HG02840 (cell line): ENCODE data around the gene GTF3A.

Source experiments
- ATAC-seq: cut with Tn5 transposase; IDR thresholded peaks from one replicate; pipeline ENCODE4 v1.9.1; 2021; ENCODE audit warnings: mild to moderate bottlenecking, moderate library complexity, moderate number of reproducible peaks; ENCODE audit not compliant: unreplicated experiment, low FRiP score

The GTF3A gene

DNA sequence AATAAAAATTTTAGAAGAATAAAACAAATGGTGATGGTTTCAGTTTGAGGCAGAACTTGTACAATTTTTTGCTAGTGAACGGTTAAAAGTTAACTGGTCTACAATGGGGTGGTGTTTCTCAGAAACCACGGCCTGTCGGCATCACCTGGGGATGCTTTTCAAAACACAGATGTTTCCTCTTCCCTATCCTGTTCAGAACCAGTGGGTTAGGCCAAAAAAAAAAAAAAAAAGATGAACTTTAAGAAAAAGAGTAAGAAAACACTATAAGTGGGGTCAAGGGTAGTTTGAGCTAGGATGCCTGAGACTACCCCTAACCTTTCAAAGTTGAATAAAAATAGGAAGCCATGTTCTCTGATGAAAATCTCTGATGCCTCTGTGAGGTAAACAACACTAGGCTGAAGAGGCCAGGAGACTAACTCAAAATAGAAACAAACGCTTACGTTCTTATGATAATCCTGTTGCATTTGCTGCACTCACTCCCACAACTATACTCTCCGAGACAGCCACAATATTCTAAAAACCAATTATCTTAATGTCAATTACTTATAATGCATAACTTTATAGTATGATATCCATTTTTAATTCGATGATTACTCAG is 22.7 kb downstream of the GTF3A start:
- no peak for ATAC-seq

DNA sequence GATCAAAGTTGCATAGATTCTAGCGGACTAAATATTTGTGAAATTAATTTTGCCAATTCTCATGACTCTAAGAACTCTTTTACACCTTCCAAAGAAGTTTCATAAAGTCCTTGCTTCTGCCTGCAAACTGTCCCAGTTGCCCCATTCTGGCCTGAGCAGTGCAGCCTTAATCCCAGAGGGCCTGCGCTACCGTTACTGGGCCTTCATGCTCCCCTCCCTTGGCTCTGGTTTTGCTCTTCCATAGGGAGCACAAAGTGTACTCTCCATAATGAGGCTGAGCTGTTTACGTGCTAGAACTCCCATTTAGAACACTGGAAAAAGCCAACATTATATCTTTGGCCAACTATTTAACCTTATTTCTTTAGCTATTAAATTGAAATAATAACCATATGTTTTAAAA is 23.9 kb downstream of the GTF3A start:
- ATAC-seq, result no peak

DNA sequence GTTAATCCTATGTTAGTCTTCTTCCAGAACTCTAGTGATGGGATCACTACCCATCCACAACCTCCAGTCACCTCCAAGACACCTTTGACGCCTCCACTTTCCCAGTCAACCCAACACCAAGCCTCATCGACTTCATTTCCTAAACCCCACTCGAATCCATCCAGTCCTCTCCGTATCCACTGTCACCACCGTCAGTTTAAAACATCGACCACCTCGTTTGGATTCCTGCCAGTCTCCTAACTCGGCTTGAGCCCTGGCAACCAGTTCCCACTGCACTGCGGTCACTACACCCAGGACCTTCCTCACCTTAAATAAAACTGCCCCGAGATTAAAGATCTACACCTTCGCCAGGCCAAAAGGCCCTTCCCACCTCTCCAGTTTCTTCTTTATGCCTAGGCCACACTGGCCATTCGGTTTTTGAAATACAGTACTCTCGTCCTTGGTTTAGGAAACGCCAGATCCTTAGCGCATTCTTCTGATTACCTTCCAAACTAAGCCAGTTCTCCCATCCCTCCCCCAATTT is 24.7 kb downstream of the GTF3A start:
- ATAC-seq, result no peak

DNA sequence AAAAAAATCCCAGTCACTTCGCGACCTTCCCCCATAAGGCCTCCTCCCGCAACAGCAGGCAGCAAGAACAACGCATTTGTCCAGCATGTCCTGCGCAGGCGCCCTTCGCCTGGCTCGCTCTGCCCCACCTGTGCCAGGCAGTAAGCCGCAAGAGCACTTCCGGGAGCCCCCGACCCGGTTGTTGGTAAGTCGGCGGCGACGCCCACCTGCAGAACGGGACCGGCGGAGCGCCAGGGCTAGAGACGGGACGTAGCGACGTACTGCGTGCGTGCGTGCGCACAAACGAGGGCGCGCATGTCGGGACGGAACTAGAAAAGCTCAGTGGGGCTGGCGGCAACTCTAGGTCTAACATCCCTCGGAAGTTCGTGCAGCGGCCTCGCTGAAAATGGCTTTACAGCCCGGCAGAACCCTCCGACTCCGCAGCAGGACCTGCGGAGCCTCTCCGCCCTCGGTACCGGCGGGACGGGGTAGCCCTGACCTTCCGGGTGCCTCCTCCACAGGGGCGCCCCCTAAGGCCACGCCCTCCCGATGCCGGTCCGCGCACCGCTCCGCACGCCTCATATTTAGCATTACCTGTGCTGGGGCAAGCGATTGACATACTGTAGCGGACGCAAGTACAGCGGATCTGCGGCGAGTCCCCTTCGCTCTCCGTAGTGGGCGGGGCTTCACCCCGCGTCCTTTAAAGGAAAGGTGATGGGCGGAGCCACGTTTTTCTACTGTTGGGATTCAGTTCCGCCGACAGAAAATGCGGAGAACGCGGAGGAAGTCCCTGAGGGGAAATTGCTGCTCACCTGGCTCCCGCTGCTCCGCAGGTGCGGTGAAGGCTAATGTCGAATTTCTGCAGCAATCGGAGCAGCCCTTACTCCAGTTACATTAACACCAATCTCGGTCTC is 25.8 kb downstream of the GTF3A start, which contains the start of gene MTIF3:
TSS of gene MTIF3 (minus strand) at position 629 of the 893 bp plus-strand sequence. CDS start 10,116 bp downstream, outside the sequence.
- ATAC-seq, result peak; percentile 84

DNA sequence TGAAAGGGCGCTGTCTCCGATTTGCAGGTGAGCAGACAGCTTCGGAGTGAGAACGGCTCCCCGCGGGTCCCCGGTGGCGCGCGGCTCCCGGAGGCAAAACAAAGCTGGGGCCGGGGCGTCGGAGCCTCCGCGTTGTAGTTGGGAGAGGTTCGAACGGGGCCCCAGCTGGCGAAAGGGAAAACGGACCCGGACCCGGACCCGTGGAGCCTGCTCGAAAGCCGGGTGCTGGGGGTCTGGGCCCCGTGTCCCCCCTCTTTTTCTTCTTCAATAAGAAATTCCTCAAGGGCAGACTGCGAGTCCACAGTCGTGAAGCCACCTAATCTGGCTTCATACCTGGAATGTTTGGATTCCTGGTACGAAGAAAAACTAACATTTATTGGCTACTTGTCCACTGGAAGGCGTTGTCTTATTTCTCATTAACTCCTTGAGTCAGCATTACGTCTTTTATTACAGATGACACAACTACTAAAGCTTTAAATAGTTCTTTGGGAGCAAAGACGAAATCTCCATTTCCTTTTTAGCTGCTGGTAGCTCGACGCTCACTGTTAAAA is 26.6 kb downstream of the GTF3A start:
- ATAC-seq, result no peak

DNA sequence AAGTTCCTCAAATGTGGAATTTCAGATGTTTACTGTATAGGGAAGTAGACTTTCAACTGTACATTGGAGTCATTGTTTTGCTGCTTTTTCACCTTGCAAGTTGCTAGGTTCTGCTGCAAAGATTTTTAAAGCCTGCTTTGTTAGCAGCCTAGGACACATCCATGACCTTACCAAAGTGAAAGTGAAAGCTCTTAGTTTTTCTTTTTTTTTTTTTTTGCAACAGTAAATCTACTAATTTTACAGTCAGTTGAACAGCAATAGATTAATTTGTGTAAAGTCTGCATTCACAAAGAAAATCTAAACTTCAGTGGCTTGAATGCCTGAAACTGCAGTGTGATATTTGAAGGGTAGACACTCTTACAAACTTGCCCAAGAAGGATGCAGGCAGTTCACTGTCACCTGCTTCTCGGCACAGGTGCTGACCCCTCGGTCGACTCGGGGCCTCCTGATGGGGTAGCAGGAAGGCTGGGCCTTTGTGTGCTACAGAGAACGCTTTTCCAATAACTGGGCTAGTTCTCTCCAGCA is 31.0 kb downstream of the GTF3A start:
- ATAC-seq, result no peak

DNA sequence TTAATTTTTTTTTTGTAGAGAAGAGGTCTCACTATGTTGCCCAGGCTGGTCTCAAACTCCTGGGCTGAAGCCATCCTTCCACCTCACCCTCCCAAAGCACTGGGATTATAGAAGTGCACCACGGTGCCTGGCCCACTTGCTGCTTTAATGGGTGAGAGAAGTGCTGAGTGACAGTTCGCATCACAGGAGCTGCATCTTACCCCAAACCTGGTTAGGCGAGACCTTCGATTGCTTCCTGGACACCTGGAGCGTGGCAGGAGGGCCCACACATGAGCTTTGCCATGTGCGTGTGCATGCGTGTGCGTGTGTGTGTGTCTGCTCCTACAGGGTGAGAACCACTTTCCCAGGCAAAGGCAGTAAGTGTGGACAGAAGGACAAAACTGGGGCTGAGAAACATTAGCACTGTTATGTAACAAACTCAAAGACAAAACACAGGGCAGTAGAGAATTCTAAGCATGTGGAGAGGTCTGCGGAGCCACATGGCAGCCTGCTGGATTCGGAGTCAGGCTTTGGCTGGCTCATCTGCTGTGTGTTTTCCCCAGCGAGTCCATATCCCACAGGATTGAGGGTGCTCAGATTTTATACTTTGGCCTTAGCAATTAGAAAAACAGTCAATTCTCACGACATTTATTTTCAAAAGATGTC is 37.6 kb downstream of the GTF3A start:
- no peak for ATAC-seq

DNA sequence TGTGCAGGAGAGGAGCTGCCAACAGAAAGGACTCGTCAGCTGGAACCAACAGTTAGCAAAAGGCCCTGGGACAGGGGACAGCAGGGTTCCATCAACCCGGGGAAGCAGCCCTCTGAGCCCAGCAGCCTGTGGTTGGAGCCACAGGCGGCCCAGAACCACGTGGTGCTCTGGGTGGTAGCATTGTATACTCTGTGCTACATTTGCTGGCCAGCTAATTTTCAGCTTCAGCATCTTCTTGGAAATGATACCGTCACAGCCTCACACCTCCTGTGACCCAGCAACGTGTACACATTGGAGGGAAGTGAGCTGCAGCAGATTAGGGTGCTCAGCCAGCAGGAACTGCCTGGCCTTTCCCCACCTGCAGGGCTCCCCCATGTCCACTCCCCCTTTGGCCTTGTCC is 39.1 kb downstream of the GTF3A start:
- no peak for ATAC-seq

DNA sequence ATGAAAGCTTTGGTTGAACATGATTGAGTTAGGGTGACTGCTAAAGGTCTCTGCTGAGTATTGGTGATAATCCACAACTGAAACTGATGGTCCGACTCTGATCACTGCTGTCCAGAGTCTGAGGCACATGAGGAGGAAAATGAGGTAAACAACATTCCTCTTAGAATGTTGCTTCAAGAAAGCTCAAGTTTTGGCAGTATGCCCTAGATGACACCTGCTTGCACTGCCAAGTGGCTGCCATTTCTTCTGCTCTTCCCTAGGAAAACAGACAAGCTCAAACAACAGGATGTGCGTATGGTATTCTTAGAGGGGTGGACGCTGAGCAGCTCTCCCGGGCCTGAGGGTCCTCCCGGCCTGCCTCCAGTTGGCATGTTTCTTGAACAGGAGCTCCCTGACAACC is 41.2 kb downstream of the GTF3A start:
- ATAC-seq, result no peak

DNA sequence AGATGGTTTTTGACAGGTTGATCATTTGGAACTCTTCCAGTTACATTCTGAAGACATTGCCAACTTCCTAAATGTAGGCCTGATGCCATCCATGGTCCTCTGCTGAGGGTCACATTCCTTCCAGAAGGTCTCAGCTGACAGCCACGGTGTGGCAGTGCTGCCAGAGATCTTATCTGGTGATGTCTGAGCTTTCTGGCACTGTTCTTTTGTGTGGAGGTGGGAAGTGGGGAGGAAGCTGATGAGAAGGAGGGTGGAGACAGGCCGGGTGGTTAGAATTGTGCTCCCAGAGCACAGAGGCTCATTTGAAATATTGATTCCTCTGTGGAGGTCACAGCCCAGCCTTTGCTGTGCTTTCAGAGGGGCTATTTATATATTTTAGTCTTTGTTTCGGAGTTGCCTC is 42.1 kb downstream of the GTF3A start:
- ATAC-seq, result no peak

DNA sequence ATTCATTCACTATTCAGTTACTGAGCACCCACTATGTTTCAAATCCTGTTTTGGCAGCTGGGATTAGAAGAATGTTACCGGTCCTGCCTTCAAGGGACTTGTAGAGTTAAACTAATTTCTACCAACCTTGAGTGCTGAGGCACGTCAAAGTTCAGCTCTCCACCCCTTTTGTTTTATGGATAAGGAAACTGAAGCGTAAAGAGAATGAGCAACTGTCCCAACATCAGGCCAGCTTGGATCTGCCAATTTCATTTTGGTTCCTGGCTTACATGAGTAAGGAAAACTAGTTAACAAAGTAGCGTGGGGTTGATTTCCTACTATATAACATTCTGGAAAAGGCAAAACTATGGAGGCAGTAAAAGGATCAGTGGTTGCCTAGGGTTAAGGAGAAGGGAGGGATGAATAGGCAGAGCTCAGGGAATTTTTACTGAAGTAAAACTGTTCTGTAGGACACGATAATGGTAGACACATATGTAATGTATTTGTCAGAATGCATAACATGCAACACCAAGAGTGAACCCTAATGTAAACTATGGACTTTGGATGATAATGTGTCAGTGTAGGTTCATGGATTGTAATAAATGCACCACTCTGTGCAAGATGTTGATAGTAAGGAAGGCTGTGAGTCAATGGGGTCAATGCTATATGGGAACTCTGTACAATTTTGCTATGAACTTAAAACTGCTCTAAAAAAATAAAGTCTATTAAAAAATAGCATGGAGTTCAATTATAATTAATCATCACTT is 45.8 kb downstream of the GTF3A start:
- no peak for ATAC-seq

DNA sequence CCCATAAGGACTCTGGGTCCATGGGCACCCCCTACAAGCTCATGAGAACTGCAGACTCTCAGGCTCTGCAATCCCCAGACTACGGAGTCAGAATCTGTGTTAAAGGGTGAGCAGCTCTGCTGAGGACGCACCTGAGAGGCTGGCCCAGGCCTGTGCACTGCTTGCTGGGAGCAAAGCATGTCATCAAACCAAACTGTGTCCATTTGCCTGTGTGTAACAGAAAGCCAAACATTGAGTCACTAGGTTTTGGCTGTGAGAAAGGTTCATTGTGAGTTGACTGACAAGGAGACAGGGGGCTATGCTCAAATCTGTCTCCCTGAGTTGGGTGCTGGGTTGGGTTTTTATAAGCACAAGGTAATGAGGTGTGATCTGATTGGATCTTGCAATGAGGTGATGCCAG is 48.0 kb downstream of the GTF3A start:
- ATAC-seq, result no peak

DNA sequence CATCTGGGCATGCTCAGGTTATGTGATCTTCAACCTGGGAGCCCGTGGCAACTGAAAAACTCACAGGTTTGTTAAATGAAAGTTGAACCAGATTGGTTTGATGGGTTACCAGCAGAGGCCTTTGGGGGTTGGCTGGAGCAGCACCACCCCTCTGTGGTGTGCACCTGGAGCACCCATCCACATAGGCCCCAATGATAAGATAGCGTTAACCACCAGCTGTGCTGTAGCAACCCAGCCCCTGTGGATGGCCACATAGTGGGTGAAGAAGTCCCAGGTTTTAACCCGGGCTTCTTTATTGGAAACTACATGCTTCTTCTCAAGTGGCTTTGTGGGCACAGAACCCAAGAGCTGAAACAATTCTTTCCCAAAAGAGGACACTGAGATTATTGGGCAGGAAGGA is 48.5 kb downstream of the GTF3A start:
- ATAC-seq, result no peak

DNA sequence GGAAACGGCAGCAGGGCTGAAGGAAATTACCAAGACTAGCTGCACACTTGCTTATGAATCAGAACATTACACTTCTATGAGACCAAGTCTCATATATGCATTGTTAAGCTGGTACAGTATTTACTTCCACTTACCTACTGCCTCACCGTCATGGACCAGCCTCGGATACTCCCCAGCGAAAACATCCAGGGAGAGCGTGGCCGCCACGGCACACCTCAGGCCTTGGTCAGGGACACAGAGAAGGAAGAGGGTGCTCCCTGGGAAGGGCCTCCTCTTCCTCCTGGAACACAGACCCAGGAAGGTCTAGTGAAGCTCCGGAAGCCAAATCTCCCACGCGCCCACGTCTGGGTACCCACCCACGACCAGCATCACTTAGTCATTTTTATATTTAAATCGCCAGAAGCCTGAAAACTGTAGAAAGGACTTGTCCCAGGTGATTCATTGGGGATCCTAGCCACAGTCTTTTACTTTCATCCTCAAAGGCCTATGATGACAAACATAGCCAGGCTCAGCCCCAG is 50.4 kb downstream of the GTF3A start:
- no peak for ATAC-seq

DNA sequence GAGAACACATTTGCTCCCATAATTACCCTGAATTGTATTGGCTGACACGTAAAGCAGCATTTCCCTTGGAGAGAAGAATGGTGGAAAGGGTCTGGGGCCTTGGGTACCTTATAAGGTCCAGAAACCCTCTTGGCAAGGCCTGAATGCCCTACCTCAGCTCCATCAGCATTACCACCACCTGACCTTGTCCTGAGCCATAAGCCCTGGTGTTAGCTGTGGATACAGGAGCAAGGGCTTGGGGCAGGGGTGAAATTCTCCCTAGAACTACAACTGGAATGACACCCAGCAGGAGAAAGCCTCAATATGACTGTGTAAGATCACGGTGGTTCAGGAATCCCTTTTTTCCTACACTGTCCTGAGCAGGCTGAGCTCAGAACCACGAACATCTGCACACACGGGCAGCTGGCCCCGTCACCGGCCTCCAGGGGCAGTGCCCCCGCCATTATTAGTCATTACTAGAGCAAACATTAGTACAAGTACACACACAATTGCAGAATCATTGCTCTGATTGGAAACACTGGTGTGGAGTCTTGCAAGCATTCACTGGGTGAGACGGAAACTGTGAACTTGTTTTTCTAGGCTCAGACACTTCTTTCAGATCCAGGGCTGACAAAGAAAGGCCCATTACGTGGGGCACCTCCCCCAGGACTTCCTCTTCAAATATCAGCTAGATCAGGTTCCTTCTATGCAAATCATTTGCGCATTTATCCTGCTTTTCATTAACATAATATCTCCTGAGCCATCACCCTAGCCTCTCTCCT is 52.7 kb downstream of the GTF3A start:
- ATAC-seq, result peak; percentile 61

DNA sequence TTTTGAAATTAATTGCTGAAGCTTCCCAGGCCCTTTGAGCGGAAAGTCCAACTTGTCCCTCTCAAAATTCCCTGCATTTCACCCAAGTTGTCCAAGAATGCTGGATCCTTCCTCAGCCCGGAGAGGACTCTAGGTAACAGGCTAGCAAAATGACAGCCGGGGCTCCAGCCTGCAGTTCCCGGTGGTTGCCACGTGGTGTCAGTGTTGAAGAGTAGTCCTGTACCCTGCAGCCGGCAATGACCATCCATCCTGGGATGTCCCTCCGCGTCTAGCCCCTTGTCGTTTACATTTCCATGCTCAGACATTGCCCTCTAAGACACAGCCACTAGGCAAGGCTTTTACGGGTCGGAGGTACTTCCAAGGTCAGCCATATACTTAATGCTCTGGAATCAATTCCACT is 57.3 kb downstream of the GTF3A start:
- ATAC-seq, result no peak

DNA sequence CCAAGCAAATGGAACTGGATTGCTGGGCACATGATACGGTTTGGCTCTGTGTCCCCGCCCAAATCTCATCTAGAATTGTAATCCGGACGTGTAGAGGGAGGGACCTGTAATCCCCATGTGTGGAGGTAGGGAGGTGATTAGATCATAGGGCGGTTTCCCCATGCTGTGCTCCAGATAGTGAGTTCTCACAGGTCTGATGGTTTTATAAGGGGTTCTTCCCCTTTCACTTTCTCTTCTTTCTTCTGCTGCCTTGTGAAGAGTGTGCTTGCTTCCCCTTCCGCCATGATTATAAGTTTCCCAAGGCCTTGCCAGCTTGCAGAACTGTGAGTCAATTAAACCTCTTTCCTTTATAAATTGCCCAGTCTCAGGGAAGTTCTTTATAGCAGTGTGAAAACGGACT is 58.6 kb downstream of the GTF3A start:
- peak; percentile 56 for ATAC-seq

DNA sequence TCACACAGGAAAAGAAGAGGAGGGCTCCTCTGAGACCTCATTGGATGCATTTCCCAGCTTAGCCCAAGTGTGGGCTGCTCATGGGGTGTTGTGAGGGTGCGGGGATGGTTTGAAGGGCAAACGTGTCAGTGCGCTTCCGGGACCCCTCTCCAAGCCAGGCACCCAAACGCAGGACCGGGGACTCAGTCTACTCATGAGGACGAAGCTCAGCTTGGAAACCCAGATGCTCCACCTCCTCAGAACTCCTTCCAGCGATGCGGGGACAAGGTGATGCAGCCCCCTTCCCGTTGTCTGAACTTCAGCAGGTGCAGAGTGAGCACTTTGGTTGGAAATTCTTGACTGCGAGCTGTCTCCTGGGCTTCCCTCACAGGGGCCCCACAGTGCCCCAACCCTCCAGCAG is 59.0 kb downstream of the GTF3A start:
- no peak for ATAC-seq
